GM12878 (cell line): ENCODE results near the gene TUT1. TPM values are rescaled to one million over a fixed set of nuclear protein-coding genes. Genes with fewer than 3 reads are reported as not detected.

Experiments
- ATAC-seq: fragments of 200-7000 bp; cut with Tn5 transposase; 3 replicates; pipeline ENCODE4 v1.9.1; 2020; ENCODE audit warnings: mild to moderate bottlenecking, moderate library complexity
- BruUV-seq: library from RNA; stranded (reverse); fragments of 400-500 nt; replicated peaks from 2 replicates; lab custom pipeline; 2021; lab: Mats Ljungman, UMichigan
- CTCF ChIA-PET: fragments of 300-600 bp; sonication (Branson Sonifier 250); formaldehyde crosslinking; extraction: SDS; loops from one replicate; lab custom pipeline; 2021; ENCODE audit warnings: inconsistent platforms; lab: Yijun Ruan, JAX
- POLR2A ChIA-PET: fragments of 350-600 bp; formaldehyde crosslinking; extraction: SDS; loops from one replicate; lab custom pipeline; 2021; ENCODE audit warnings: inconsistent platforms; lab: Charles Lee
- RAD21 ChIA-PET: fragments of 300-600 bp; sonication (Branson Sonifier 250); formaldehyde crosslinking; loops from one replicate; lab custom pipeline; 2023; ENCODE audit warnings: antibody characterized with exemption; ENCODE audit not compliant: unreplicated experiment; lab: Charles Lee
- SMC1A ChIA-PET: fragments of 300-600 bp; sonication (Branson Sonifier 250); formaldehyde crosslinking; loops from one replicate; lab custom pipeline; 2023; ENCODE audit not compliant: unreplicated experiment, uncharacterized antibody; lab: Charles Lee
- DNase-seq: peaks from one replicate; pipeline ENCODE4 v3.0.0-alpha.2; 2011; ENCODE audit warnings: low read depth, low spot score
- FAIRE-seq: peaks from 3 replicates; lab custom pipeline; 2011; peaks lifted over from hg19 to GRCh38; lab: Jason Lieb, UNC
- H2AFZ ChIP-seq: 2 replicates; pipeline ENCODE4 v1.6.0; 2011; ENCODE audit warnings: low read depth, low read length, control low read depth; ENCODE audit not compliant: control insufficient read depth
- H3K27ac ChIP-seq: 2 replicates; pipeline ENCODE4 v1.5.1; 2011; ENCODE audit warnings: control low read depth; ENCODE audit not compliant: control insufficient read depth, insufficient read depth
- H3K27me3 ChIP-seq, 2 experiments: replicated peaks in 1 of 2; 2 replicates each; pipeline versions ENCODE4 v1.6.0 to v1.6.1; 2011; ENCODE audit warnings: low read length in 1 of 2; ENCODE audit not compliant: control insufficient read depth in 2 of 2, insufficient read depth in 2 of 2
- H3K36me3 ChIP-seq, 2 experiments: 2 replicates each; pipeline ENCODE4 v1.5.1; 2011; ENCODE audit warnings: low read length in 1 of 2; ENCODE audit not compliant: control insufficient read depth in 2 of 2, insufficient read depth in 2 of 2
- H3K4me1 ChIP-seq: 2 replicates; pipeline ENCODE4 v1.6.1; 2011; ENCODE audit warnings: mild to moderate bottlenecking, low read length, moderate library complexity, mixed read lengths; ENCODE audit not compliant: control insufficient read depth, insufficient read depth
- H3K4me2 ChIP-seq: 2 replicates; pipeline ENCODE4 v1.6.0; 2011; ENCODE audit warnings: control low read depth; ENCODE audit not compliant: control insufficient read depth, insufficient read depth
- H3K4me3 ChIP-seq: fragments of 200-600 bp; sonication (generic); 2 replicates; pipeline ENCODE4 v1.5.1; 2016
- H3K79me2 ChIP-seq: 2 replicates; pipeline ENCODE4 v1.6.0; 2011; ENCODE audit warnings: low read length; ENCODE audit not compliant: control insufficient read depth, insufficient read depth
- H3K9ac ChIP-seq: 2 replicates; pipeline ENCODE4 v1.8.0; 2011; ENCODE audit warnings: low read length, control low read depth, mixed read lengths; ENCODE audit not compliant: control insufficient read depth, insufficient read depth
- H3K9me3 ChIP-seq: replicated peaks from 3 replicates; pipeline ENCODE4 v1.5.1; 2011; ENCODE audit warnings: mild to moderate bottlenecking, low read length; ENCODE audit not compliant: control insufficient read depth, insufficient read depth
- H4K20me1 ChIP-seq: 2 replicates; pipeline ENCODE4 v1.6.0; 2011; ENCODE audit not compliant: control insufficient read depth, insufficient read depth
- CBX3 ChIP-seq: fragments of 200-600 bp; sonication (generic); IDR thresholded peaks from 2 replicates; pipeline ENCODE4 v1.6.1; 2016; ENCODE audit warnings: low read depth, borderline replicate concordance
- CHD1 ChIP-seq: IDR thresholded peaks from 2 replicates; pipeline ENCODE4 v1.6.1; 2012; ENCODE audit warnings: low read depth, low read length, improper control_type of control experiment
- DPF2 ChIP-seq: fragments of 450-650 bp; IDR thresholded peaks from 2 replicates; pipeline ENCODE4 v1.6.1; 2017; ENCODE audit warnings: mild to moderate bottlenecking
- GATAD2B ChIP-seq: fragments of 450-650 bp; conservative IDR thresholded peaks from 2 replicates; pipeline ENCODE4 v1.6.1; 2017; ENCODE audit warnings: low read depth, mild to moderate bottlenecking, moderate library complexity
- MEF2B ChIP-seq: fragments of 450-650 bp; IDR thresholded peaks from 2 replicates; pipeline ENCODE4 v1.6.1; 2018; ENCODE audit warnings: mild to moderate bottlenecking, moderate library complexity; ENCODE audit not compliant: partially characterized antibody, poor library complexity, severe bottlenecking
- MTA2 ChIP-seq: fragments of 450-650 bp; IDR thresholded peaks from 2 replicates; pipeline ENCODE4 v1.6.1; 2016; ENCODE audit warnings: low read depth, mild to moderate bottlenecking, moderate library complexity
- PML ChIP-seq: IDR thresholded peaks from 2 replicates; pipeline ENCODE4 v1.6.1; 2012; ENCODE audit warnings: low read length, inconsistent platforms
- TCF7 ChIP-seq: IDR thresholded peaks from 2 replicates; pipeline ENCODE4 v1.6.1; 2014; ENCODE audit warnings: antibody characterized with exemption, borderline replicate concordance
- ZNF207 ChIP-seq: fragments of 450-650 bp; IDR thresholded peaks from 2 replicates; pipeline ENCODE4 v1.6.1; 2014; ENCODE audit warnings: antibody characterized with exemption, mild to moderate bottlenecking, borderline replicate concordance
- WGBS: methylation state at CpG from one replicate; pipeline ENCODE4 v1.1.6; 2016; ENCODE audit warnings: low lambda C conversion rate; ENCODE audit not compliant: insufficient replicate concordance, insufficient coverage; ENCODE audit errors: missing lambda C conversion rate; 5-methylcytosine and 5-hydroxymethylcytosine counted together
- in situ Hi-C: fragments of 300-500 bp; cut with MboI; formaldehyde crosslinking; loops from 9 replicates; pipeline ENCODE4 v1.14.3; 2018; ENCODE audit warnings: mixed read lengths
- intact Hi-C: fragments of 100-400 bp; cut with micrococcal nuclease; formaldehyde crosslinking; loops from one replicate; pipeline ENCODE4 v1.14.2; 2022; ENCODE audit not compliant: unreplicated experiment
- polyA plus RNA-seq, 11 experiments: library from polyadenylated mRNA; depleted of rRNA in 4 of 11; unstranded in 6 of 11; stranded (reverse) in 5 of 11; fragments of >200 nt; fragmentation: Nextera tagmentation in 4 of 11; fragmentation: Illumina TruSeq in 1 of 11; extraction: Ambion mirVana in 4 of 11; extraction: Trizol in 1 of 11; gene quantifications; 1 replicate in 1 of 11; 2 replicates in 10 of 11; pipeline versions ENCODE4 v1.2.1 to v1.2.3, GENCODE V29; 2011 to 2016; ENCODE audit warnings: inconsistent platforms in 2 of 11, missing spikeins in 2 of 11, low read depth in 1 of 11
- total RNA-seq, 4 experiments: library from RNA; depleted of rRNA in 3 of 4; stranded (reverse); fragments of >200 nt in 3 of 4; fragmentation: Illumina TruSeq in 1 of 4; extraction: Trizol in 1 of 4; gene quantifications; 2 replicates each; pipeline versions ENCODE4 v1.2.1 to v1.2.3, GENCODE V29; 2013 to 2021
- TF ChIP-seq, protein P1 (sequence below): IDR thresholded peaks from 2 replicates; pipeline ENCODE4 v1.6.1; 2012; ENCODE audit warnings: low read depth, low read length, improper control_type of control experiment
- TF ChIP-seq, protein P2 (sequence below): fragments of 450-650 bp; conservative IDR thresholded peaks from 2 replicates; pipeline ENCODE4 v1.6.1; 2017; ENCODE audit warnings: mild to moderate bottlenecking, moderate library complexity
- TF ChIP-seq, protein P3 (sequence below): IDR thresholded peaks from 2 replicates; pipeline ENCODE4 v1.6.1; 2011; ENCODE audit warnings: low read depth, mild to moderate bottlenecking, low read length, moderate library complexity, borderline replicate concordance; ENCODE audit errors: extremely low read depth
- TF ChIP-seq, protein P4 (sequence below): IDR thresholded peaks from 2 replicates; pipeline ENCODE4 v1.6.1; 2012; ENCODE audit warnings: improper control_type of control experiment, low read depth, low read length; ENCODE audit not compliant: insufficient replicate concordance

Gene TUT1
- total and polyA plus RNA-seq, 10 of the 15 experiments (the other 5 are each of a cell fraction or from before 2014, with no cell fraction given): 1.1 to 29.9 (median 16.2) TPM

DNA sequence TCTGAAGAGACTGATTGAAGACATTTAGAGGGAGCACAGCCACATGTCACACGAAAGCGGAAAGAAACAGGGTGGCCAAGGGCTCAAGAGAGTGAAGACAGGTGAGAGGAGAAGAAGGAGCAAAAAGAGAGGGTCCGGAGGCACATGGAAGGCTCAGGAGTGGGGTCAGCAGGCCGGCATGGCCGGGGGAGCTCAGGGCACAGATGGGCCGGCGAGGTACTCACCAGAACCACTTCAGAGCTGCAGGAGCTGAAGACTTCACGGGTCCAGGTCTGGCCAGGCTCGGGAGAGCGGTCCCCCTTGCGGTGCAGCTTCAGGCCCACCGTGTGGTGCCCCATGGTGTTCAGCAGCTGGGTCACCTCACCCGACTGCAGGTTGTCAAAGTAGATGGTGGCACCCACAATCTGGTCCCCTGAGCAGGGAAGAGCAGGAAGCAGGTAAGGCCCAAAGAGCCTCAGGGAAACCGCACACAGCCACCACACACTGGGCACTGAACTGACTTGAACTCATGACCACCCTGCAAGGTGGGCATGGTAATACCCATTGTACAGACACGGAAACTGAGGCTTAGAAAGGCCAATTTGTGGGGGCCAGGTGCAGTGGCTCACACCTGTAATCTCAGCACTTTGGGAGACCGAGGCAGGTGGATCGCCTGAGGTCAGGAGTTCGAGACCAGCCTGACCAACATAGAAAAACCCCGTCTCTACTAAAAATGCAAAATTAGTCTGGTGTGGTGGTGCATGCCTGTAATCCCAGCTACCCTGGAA is 56.4 kb downstream of the TUT1 start:
- peaks cover 24% of the 10 kb centered on the region for H3K79me2 ChIP-seq
- CTCF ChIA-PET: interaction anchor here (1.2 kb wide), 1 partner anchor 8 kb away, joined by 4 read pairs; no protein-coding TSS in a partner anchor
- no peaks in the 10 kb centered on the region; the same call in 2 of the 3 replicates for H3K9me3 ChIP-seq
- no peaks in the 10 kb centered on the region for H3K27me3 ChIP-seq
- POLR2A ChIA-PET: interaction anchor here (0.5 kb wide), 1 partner anchor 335 kb away, joined by 11 read pairs; no protein-coding TSS in a partner anchor
- H3K4me2 ChIP-seq: no peak overlapping the region
- no peak overlapping the region for H3K4me3 ChIP-seq
- no peak overlapping the region for H2AFZ ChIP-seq
- SMC1A ChIA-PET: no interaction called here
- BruUV-seq: no TSS peak
- FAIRE-seq (no peak), DNase-seq (no peak), ATAC-seq (no peak)
- RAD21 ChIA-PET: interaction anchor here (1.0 kb wide), 1 partner anchor 110 kb away, joined by 3 read pairs; no protein-coding TSS in a partner anchor
- in situ Hi-C loops: no loop called here
- peaks cover 6 to 20% of the 10 kb centered on the region in 2 experiments; a peak in 3 of 4 replicates for H3K36me3 ChIP-seq
- H3K27ac ChIP-seq: no peak overlapping the region
- intact Hi-C loops: no loop called here
- H3K4me1 ChIP-seq: peaks cover 18% of the 10 kb centered on the region
- no peaks in the 10 kb centered on the region; the same call in 1 of the 2 replicates for H4K20me1 ChIP-seq
- no peak overlapping the region for H3K9ac ChIP-seq
- WGBS: 84% methylated on average over 18 of the region's 19 CpGs
- TF ChIP-seq, protein P1, sequence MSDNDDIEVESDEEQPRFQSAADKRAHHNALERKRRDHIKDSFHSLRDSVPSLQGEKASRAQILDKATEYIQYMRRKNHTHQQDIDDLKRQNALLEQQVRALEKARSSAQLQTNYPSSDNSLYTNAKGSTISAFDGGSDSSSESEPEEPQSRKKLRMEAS: no peak
- TF ChIP-seq MEF2B (no peak), PML (no peak), ZNF207 (no peak), GATAD2B (no peak), MTA2 (no peak), CBX3 (no peak), CHD1 (no peak), TCF7 (no peak), DPF2 (no peak)
- TF ChIP-seq, protein P2, sequence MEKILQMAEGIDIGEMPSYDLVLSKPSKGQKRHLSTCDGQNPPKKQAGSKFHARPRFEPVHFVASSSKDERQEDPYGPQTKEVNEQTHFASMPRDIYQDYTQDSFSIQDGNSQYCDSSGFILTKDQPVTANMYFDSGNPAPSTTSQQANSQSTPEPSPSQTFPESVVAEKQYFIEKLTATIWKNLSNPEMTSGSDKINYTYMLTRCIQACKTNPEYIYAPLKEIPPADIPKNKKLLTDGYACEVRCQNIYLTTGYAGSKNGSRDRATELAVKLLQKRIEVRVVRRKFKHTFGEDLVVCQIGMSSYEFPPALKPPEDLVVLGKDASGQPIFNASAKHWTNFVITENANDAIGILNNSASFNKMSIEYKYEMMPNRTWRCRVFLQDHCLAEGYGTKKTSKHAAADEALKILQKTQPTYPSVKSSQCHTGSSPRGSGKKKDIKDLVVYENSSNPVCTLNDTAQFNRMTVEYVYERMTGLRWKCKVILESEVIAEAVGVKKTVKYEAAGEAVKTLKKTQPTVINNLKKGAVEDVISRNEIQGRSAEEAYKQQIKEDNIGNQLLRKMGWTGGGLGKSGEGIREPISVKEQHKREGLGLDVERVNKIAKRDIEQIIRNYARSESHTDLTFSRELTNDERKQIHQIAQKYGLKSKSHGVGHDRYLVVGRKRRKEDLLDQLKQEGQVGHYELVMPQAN: no peak
- TF ChIP-seq, protein P3, sequence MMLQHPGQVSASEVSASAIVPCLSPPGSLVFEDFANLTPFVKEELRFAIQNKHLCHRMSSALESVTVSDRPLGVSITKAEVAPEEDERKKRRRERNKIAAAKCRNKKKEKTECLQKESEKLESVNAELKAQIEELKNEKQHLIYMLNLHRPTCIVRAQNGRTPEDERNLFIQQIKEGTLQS: no peak
- TF ChIP-seq, protein P4, sequence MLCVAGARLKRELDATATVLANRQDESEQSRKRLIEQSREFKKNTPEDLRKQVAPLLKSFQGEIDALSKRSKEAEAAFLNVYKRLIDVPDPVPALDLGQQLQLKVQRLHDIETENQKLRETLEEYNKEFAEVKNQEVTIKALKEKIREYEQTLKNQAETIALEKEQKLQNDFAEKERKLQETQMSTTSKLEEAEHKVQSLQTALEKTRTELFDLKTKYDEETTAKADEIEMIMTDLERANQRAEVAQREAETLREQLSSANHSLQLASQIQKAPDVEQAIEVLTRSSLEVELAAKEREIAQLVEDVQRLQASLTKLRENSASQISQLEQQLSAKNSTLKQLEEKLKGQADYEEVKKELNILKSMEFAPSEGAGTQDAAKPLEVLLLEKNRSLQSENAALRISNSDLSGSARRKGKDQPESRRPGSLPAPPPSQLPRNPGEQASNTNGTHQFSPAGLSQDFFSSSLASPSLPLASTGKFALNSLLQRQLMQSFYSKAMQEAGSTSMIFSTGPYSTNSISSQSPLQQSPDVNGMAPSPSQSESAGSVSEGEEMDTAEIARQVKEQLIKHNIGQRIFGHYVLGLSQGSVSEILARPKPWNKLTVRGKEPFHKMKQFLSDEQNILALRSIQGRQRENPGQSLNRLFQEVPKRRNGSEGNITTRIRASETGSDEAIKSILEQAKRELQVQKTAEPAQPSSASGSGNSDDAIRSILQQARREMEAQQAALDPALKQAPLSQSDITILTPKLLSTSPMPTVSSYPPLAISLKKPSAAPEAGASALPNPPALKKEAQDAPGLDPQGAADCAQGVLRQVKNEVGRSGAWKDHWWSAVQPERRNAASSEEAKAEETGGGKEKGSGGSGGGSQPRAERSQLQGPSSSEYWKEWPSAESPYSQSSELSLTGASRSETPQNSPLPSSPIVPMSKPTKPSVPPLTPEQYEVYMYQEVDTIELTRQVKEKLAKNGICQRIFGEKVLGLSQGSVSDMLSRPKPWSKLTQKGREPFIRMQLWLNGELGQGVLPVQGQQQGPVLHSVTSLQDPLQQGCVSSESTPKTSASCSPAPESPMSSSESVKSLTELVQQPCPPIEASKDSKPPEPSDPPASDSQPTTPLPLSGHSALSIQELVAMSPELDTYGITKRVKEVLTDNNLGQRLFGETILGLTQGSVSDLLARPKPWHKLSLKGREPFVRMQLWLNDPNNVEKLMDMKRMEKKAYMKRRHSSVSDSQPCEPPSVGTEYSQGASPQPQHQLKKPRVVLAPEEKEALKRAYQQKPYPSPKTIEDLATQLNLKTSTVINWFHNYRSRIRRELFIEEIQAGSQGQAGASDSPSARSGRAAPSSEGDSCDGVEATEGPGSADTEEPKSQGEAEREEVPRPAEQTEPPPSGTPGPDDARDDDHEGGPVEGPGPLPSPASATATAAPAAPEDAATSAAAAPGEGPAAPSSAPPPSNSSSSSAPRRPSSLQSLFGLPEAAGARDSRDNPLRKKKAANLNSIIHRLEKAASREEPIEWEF: no peak
